Loucy (cell line): Measurements from ENCODE around the gene PCA3.

ENCODE experiments used
- H2AFZ ChIP-seq: fragments of 200-600 bp; sonication (generic); 2 replicates; pipeline ENCODE4 v1.6.0; 2016; ENCODE audit warnings: antibody characterized with exemption, mild to moderate bottlenecking, low read length, moderate library complexity
- H3F3A ChIP-seq: fragments of 200-600 bp; 2 replicates; pipeline ENCODE4 v1.6.0; 2016; ENCODE audit warnings: antibody characterized with exemption, low read depth, mild to moderate bottlenecking
- H3K27me3 ChIP-seq: fragments of 200-600 bp; sonication (generic); 2 replicates; pipeline ENCODE4 v1.6.1; 2014; ENCODE audit warnings: low read length, mild to moderate bottlenecking; ENCODE audit not compliant: insufficient read depth, poor library complexity, severe bottlenecking
- H3K36me3 ChIP-seq: fragments of 200-600 bp; sonication (generic); 2 replicates; pipeline ENCODE4 v1.6.1; 2016; ENCODE audit warnings: low read length; ENCODE audit not compliant: insufficient read depth
- H3K4me1 ChIP-seq: fragments of 200-600 bp; sonication (generic); 2 replicates; pipeline ENCODE4 v1.5.1; 2014; ENCODE audit warnings: low read length, mild to moderate bottlenecking; ENCODE audit not compliant: insufficient read depth, poor library complexity, severe bottlenecking
- H3K4me2 ChIP-seq: fragments of 200-600 bp; sonication (generic); 2 replicates; pipeline ENCODE4 v1.6.0; 2014; ENCODE audit warnings: antibody characterized with exemption, low read length, low read depth, mild to moderate bottlenecking; ENCODE audit not compliant: poor library complexity, severe bottlenecking
- H3K4me3 ChIP-seq: fragments of 200-600 bp; sonication (generic); 2 replicates; pipeline ENCODE4 v1.5.1; 2014; ENCODE audit warnings: low read length, mild to moderate bottlenecking, mixed read lengths; ENCODE audit not compliant: poor library complexity, severe bottlenecking
- H3K79me2 ChIP-seq: fragments of 200-600 bp; sonication (generic); 2 replicates; pipeline ENCODE4 v1.6.1; 2014; ENCODE audit warnings: low read length; ENCODE audit not compliant: insufficient read depth
- H3K9ac ChIP-seq: fragments of 200-600 bp; sonication (generic); 2 replicates; pipeline ENCODE4 v1.6.0; 2014; ENCODE audit warnings: mild to moderate bottlenecking, low read depth, low read length, moderate library complexity; ENCODE audit not compliant: poor library complexity, severe bottlenecking
- H3K9me2 ChIP-seq: fragments of 200-600 bp; sonication (generic); replicated peaks from 2 replicates; pipeline ENCODE4 v1.6.1; 2016; ENCODE audit warnings: low read depth, low read length, mixed read lengths
- H3K9me3 ChIP-seq: fragments of 200-600 bp; sonication (generic); 2 replicates; pipeline ENCODE4 v1.6.1; 2014; ENCODE audit warnings: mild to moderate bottlenecking, antibody characterized with exemption, low read length, low read depth; ENCODE audit not compliant: insufficient read depth
- H4K20me1 ChIP-seq: fragments of 200-600 bp; sonication (generic); 2 replicates; pipeline ENCODE4 v1.6.0; 2014; ENCODE audit warnings: antibody characterized with exemption, low read length, mild to moderate bottlenecking; ENCODE audit not compliant: insufficient read depth, poor library complexity, severe bottlenecking
- EZH2phosphoT487 ChIP-seq: fragments of 200-600 bp; IDR thresholded peaks from 2 replicates; pipeline ENCODE4 v1.6.1; 2018; ENCODE audit warnings: antibody characterized with exemption, mild to moderate bottlenecking, moderate library complexity, borderline replicate concordance
- TF ChIP-seq, protein P1 (sequence below): fragments of 200-600 bp; sonication (generic); conservative IDR thresholded peaks from 2 replicates; pipeline ENCODE4 v1.5.1; 2014; ENCODE audit warnings: mild to moderate bottlenecking, antibody characterized with exemption, low read length

Gene PCA3

DNA sequence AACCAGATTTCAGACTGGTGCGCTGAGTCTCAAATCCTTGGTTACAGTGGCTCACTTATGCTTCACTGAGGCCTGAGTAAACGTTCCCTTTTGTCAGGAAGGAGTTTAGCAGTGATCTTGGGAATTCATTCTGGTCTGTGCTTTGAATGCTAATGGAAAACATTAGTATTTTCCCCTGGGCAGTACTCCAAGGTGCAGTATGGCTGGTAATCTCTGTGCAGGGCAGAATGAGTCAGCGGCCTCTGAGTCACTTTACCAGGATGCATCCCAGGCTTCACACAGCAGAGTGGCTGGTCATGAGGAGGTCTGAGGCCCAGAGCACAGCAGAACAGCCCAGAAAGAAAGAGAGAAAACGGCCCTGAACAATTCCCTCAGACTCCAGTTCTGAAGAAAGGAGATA lies 54.0 kb downstream of the PCA3 start:
- Histone ChIP-seq H3K27me3 (no peaks in the 10 kb centered on the region), H3K9me2 (no peaks in the 10 kb centered on the region), H3K4me2 (no peak overlapping the region), H4K20me1 (no peaks in the 10 kb centered on the region), H3K9me3 (no peaks in the 10 kb centered on the region), H3K79me2 (no peaks in the 10 kb centered on the region), H3K36me3 (no peaks in the 10 kb centered on the region), H3F3A (no peaks in the 10 kb centered on the region), H2AFZ (no peak overlapping the region), H3K4me1 (no peaks in the 10 kb centered on the region), H3K4me3 (no peak overlapping the region), H3K9ac (no peak overlapping the region)
- no peak for TF ChIP-seq EZH2phosphoT487
- TF ChIP-seq, protein P1, sequence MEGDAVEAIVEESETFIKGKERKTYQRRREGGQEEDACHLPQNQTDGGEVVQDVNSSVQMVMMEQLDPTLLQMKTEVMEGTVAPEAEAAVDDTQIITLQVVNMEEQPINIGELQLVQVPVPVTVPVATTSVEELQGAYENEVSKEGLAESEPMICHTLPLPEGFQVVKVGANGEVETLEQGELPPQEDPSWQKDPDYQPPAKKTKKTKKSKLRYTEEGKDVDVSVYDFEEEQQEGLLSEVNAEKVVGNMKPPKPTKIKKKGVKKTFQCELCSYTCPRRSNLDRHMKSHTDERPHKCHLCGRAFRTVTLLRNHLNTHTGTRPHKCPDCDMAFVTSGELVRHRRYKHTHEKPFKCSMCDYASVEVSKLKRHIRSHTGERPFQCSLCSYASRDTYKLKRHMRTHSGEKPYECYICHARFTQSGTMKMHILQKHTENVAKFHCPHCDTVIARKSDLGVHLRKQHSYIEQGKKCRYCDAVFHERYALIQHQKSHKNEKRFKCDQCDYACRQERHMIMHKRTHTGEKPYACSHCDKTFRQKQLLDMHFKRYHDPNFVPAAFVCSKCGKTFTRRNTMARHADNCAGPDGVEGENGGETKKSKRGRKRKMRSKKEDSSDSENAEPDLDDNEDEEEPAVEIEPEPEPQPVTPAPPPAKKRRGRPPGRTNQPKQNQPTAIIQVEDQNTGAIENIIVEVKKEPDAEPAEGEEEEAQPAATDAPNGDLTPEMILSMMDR, result no peak

DNA sequence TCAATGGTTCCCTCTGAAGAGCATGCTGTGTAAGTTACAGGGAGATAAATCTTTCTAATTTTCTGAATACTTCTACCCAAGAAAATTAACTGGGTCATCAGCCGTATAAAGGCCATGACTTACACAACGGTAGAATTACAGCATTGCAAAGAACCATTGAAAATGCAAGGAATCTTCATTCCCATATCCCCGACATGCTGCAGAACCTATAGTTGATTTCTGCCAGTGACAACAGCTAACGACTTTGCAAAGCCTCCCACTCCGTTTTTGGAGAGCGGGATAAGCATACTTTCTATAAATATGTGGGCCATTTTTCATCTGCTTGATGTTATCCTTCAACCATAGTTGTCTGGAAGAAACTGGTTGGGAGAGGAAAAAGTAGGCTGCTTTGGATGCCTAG lies 56.2 kb downstream of the PCA3 start:
- no peaks in the 10 kb centered on the region for H3K4me1 ChIP-seq
- no peaks in the 10 kb centered on the region for H3K9me2 ChIP-seq
- no peaks in the 10 kb centered on the region for H3K36me3 ChIP-seq
- no peak overlapping the region for H3K4me3 ChIP-seq
- no peaks in the 10 kb centered on the region for H3K79me2 ChIP-seq
- H3K9me3 ChIP-seq, result no peaks in the 10 kb centered on the region
- H4K20me1 ChIP-seq, result no peaks in the 10 kb centered on the region
- H2AFZ ChIP-seq, result no peak overlapping the region
- H3K27me3 ChIP-seq, result no peaks in the 10 kb centered on the region
- H3K4me2 ChIP-seq, result no peak overlapping the region
- H3K9ac ChIP-seq, result no peak overlapping the region
- TF ChIP-seq, protein P1, result no peak
- no peak for TF ChIP-seq EZH2phosphoT487
- no peaks in the 10 kb centered on the region for H3F3A ChIP-seq

- H3K4me1 ChIP-seq, result no peaks in the 10 kb centered on the region
- H2AFZ ChIP-seq, result no peak overlapping the region
- H3K9ac ChIP-seq, result no peak overlapping the region
- H3F3A ChIP-seq, result no peaks in the 10 kb centered on the region
- H3K9me3 ChIP-seq, result no peaks in the 10 kb centered on the region
- no peaks in the 10 kb centered on the region for H3K27me3 ChIP-seq
- no peaks in the 10 kb centered on the region for H3K36me3 ChIP-seq
- H3K4me3 ChIP-seq, result no peak overlapping the region
- no peaks in the 10 kb centered on the region for H3K9me2 ChIP-seq
- H4K20me1 ChIP-seq, result no peaks in the 10 kb centered on the region
- H3K79me2 ChIP-seq, result no peaks in the 10 kb centered on the region
- H3K4me2 ChIP-seq, result no peak overlapping the region
- TF ChIP-seq EZH2phosphoT487, result no peak
- TF ChIP-seq, protein P1, result no peak
Observed at GRCh38 chr9:76827296-76828080, 63.2 kb downstream of the PCA3 start.
